HUDEP-2 (cell line): ENCODE measurements around the gene RXRA.

Experiments
- DNase-seq, 76 experiments: peaks; one replicate each; lab custom pipeline; 2025; ENCODE audit not compliant: unreplicated experiment in 76 of 76; lab: John Stamatoyannopoulos, UW

RXRA gene

GRCh38 chr9:134321531-134321930 lies 4.7 kb upstream of the RXRA start:
- DNase-seq = no peak

GRCh38 chr9:134321946-134322741 lies 4.1 kb upstream of the RXRA start:
- DNase-seq = no peak

GRCh38 chr9:134322781-134323241 lies 3.4 kb upstream of the RXRA start:
- no peak for DNase-seq

GRCh38 chr9:134323741-134324358 lies 2.4 kb upstream of the RXRA start:
- peak in 64 of 76 experiments; percentile 29 to 86 (median 64) for DNase-seq

DNA sequence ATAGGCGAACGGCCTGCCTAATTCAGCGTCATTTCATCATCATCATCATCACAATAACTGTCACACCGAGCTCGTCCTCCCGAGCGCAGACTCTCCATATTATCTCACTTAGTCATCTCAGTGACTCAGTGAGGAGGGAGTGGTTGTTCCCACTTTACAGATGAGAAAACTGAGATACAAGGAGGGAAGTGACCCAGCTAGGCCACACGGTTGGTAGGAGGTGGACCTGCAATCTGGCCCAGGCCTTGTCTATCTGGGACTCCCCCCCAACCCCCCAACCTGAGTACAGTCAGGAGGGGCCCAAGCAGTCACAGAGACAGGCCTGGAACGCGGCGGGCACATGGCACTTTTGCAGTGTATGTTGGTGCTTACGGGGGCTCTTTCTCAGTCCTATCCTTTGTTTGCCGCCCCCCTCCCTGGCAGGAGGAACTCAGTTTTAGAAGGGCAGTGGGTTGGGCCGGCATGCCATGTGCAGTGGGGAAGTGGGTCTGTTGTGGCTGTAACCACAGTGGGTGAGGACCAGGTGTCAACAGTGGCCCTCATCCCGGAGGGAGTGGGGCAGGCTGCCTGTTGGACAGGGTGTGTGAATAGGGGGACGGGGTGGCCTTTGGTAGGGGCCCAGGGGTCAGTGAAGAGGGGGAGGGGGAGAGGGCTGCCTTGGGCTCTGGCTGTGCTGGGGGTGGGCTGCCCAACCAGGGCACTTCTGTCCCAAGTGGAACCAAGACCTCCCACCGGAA lies 1.7 kb upstream of the RXRA start:
- DNase-seq = peak in 50 of 76 experiments; percentile 7 to 88 (median 58)

- DNase-seq = peak in 18 of 76 experiments; percentile 14 to 57 (median 38)
These were observed 1.0 kb upstream of the RXRA start for GRCh38 chr9:134325096-134325812.

GRCh38 chr9:134326724-134327601 lies 708 bp downstream of the RXRA start:
- peak in 1 of 76 experiments; percentile 28 for DNase-seq

- DNase-seq = no peak
These were observed 1.5 kb downstream of the RXRA start for GRCh38 chr9:134327671-134328231.

GRCh38 chr9:134328341-134328840 lies 2.1 kb downstream of the RXRA start:
- no peak for DNase-seq

DNA sequence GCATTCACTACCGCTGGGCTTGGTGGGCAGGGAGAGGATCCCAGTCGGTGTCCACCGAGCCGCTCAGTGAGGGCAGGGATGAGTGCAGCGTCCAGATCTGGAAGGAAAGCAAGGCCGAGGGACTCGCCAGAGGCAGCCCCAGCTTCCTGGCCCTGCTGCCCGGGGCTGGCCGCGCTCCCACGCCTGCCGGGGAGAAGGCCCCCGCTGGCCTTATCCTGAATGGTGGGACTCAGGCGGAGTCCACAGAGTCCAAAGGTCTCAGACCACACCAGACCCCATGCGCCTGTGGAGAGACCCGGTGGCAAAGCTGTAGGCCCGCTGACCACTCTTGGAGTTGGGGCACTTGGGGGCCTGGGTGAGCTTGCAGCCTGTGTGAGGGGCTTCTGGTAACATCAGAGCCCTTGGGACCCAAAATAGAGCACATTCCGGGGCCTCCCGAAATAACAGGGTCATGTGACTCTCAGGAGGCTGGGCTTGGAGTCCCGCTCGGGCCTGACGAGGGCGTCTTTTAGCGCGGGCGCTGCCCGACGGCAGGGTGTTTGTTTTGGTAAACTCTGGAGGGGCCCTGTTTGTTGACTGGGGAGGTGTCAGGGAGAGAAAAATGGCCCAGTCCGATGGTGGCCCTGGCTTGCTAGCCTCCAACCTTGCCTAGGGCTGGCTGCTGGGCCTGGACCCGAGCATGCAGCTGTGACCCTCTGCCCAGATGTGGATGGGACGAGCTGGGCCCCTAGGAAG lies 2.8 kb downstream of the RXRA start:
- peak in 1 of 76 experiments; percentile 35 for DNase-seq

DNA sequence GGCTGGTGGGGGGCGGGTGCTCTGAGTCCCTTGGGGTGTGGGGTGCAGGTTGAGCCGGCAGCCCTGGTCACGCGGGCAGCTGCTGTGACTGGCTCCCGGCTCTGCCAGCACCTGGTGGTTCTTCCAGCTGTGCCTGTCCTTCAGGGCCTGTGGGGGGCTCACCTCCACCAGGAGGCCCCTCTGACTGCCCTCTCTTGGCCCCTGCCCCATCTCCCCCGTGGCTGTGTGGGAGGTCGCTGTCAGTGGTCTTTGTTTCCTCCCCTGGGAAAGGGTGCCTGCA lies 3.3 kb downstream of the RXRA start:
- no peak for DNase-seq

DNA sequence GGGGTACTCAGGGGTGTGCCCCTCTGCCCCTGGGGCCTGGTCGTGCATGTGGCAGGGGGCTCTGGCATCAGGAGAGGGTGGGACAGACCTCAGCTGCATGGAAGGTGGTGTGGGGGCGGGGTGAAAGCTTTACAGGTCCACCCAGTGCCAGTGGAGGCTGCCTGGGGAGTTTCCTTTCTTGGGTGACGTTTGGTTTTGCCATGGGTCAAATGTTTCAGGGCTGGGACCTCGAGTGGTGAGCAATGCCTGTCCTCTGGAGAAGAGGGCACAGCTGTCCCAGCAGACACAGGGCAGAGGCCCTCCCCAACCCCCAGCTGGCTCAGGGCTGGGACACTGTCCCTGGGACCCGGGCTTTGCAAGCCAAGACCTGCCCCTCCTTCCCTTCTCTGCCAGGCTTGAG lies 3.6 kb downstream of the RXRA start:
- peak in 6 of 76 experiments; percentile 18 to 34 (median 22) for DNase-seq

GRCh38 chr9:134330590-134330989 lies 4.3 kb downstream of the RXRA start:
- DNase-seq = no peak

- no peak for DNase-seq
These were observed 5.2 kb downstream of the RXRA start for GRCh38 chr9:134331186-134332025.

DNA sequence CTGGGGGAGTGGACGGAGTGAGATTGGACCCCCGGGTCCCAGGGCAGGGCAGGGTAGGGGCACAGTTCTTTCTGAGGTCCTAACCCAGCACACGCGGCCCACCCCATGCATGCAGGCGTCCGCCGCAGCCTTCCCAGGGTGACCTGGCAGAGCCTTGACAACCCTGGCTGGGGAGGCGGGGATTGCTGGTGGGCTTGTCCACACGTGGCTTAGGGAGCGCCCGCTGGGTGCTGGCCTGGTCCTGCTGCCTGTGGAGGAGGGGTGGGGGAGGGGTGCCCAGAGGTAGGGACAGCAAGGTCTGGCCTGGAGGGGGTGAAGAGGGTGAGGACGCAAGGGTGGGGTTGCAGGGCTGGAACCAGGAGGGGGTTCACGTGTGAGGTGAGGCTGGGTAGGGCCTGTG lies 6.0 kb downstream of the RXRA start:
- no peak for DNase-seq

DNA sequence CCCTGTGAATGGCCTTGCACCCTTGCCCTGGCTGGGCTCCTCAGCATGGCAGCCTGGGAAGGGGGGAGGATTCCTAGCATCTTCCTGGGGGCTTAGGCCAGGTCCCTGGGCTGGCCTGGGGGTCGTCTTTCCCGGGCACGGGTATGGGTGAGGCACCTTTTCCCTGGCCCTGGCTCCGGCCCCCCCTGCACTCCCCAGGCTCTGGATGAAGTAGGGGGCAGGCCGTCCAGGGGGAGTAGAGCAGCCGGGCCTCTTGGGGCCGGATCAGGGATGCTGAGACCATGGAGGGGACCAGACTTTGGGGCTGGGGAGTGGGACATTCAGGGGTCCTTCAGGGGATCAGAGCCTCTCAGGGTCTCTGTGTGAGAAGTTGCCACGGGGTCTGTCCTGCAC lies 6.6 kb downstream of the RXRA start:
- DNase-seq = no peak

- DNase-seq = no peak
These were observed 7.1 kb downstream of the RXRA start for GRCh38 chr9:134333234-134333873.
